Measurements from ENCODE around the gene KDM6B. TPM values are rescaled to one million over a fixed set of nuclear protein-coding genes. Genes with fewer than 3 reads are reported as not detected.

The KDM6B gene
- total and polyA plus RNA-seq, 5 donors: 18.6 to 28.1 (median 27.0) TPM

- Histone ChIP-seq H3K9me3 (ENCODE audit: control insufficient read depth, low read length) (no peaks in the 10 kb centered on the region), H3K4me1 (ENCODE audit: control insufficient read depth, insufficient read depth, low read length) (peaks cover 11% of the 10 kb centered on the region), H3K4me3 (ENCODE audit: low read length) (peak overlapping the region; percentile 67), H3K27ac (ENCODE audit: low read length) (peak overlapping the region; percentile 97), H3K27me3 (ENCODE audit: control insufficient read depth, insufficient read depth) (no peaks in the 10 kb centered on the region)
- under 1% methylated on average over 46 of the region's 46 CpGs for WGBS
- ATAC-seq: peak; percentile 81
- peak; percentile 93 to 97 (median 97) for DNase-seq
- intact Hi-C loops (cut with DNase I): loop anchor here in 1 of 4 donors (10.0 kb wide), 1 partner anchor 303 kb away; no protein-coding TSS in a partner anchor
These were observed 7.9 kb downstream of the KDM6B start for GRCh38 chr17:7841915-7842379.

GRCh38 chr17:7842380-7843256 lies 8.6 kb downstream of the KDM6B start:
- under 1% methylated on average over 47 of the region's 47 CpGs for WGBS
- peak; percentile 87 to 88 (median 88) for DNase-seq
- intact Hi-C loops (cut with DNase I): loop anchor here in 1 of 4 donors (10.0 kb wide), 1 partner anchor 302 kb away; no protein-coding TSS in a partner anchor
- H3K4me1 ChIP-seq (ENCODE audit: control insufficient read depth, insufficient read depth, low read length): peaks cover 7% of the 10 kb centered on the region
- H3K4me3 ChIP-seq (ENCODE audit: low read length): peak overlapping the region; percentile 67
- peak; percentile 4 to 45 for ATAC-seq
- H3K27me3 ChIP-seq (ENCODE audit: control insufficient read depth, insufficient read depth): no peaks in the 10 kb centered on the region
- peak overlapping the region; percentile 97 for H3K27ac ChIP-seq (ENCODE audit: low read length)
- no peaks in the 10 kb centered on the region for H3K9me3 ChIP-seq (ENCODE audit: control insufficient read depth, low read length)

GRCh38 chr17:7843257-7843535 lies 9.2 kb downstream of the KDM6B start:
- Histone ChIP-seq H3K4me3 (ENCODE audit: low read length) (peak overlapping the region; percentile 67), H3K27me3 (ENCODE audit: control insufficient read depth, insufficient read depth) (no peaks in the 10 kb centered on the region), H3K27ac (ENCODE audit: low read length) (peak overlapping the region; percentile 97), H3K9me3 (ENCODE audit: control insufficient read depth, low read length) (no peaks in the 10 kb centered on the region), H3K4me1 (ENCODE audit: control insufficient read depth, insufficient read depth, low read length) (peaks cover 7% of the 10 kb centered on the region)
- ATAC-seq (no peak), DNase-seq (no peak)
- WGBS: 0% methylated on average over 17 of the region's 17 CpGs
- intact Hi-C loops (cut with DNase I): loop anchor here in 1 of 4 donors (10.0 kb wide), 1 partner anchor 302 kb away; no protein-coding TSS in a partner anchor

DNA sequence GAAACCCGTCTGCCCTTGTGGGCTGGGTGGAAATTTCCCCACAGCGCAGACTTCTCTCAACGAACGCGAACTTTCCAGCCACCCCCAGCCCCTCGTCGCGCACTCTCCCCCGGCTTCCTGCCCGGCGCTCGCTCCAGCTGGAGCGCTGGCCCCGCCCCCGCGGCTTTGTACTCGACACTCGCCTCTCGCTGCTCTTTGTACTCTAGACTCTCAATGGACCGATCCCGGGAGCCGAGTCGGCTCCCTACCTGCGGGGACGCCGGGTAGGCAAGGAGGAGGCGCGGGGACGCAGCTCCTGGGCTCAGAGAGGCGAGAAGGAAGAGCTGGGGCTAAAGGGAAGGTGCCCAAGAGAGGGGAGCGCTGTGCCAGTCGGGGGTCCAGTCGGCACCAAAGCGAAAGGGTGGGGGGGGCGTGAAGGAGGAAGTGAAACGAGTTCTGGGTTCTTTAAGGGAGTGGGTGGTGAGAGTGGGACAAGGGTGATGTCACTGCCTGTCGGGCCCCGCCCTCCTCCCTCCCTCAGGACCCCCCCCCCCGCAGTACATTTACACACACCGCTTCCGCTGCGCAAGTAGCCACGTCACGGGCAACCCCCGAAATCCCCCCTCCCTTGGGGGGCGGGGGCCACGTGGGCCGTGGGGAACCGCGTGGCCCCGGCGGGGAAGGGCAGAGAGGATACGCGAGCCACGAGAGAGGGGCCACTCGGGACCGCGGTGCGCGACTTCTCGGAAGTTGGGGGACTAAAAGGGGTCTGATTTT lies 9.7 kb downstream of the KDM6B start:
- H3K27ac ChIP-seq (ENCODE audit: low read length): peak overlapping the region; percentile 97
- WGBS: under 1% methylated on average over 61 of the region's 61 CpGs
- DNase-seq (peak; percentile 85 to 93 (median 92)), ATAC-seq (peak; percentile 16 to 58)
- intact Hi-C loops (cut with DNase I): loop anchor here in 1 of 4 donors (10.0 kb wide), 1 partner anchor 301 kb away; no protein-coding TSS in a partner anchor
- H3K4me1 ChIP-seq (ENCODE audit: control insufficient read depth, insufficient read depth, low read length): peaks cover 6% of the 10 kb centered on the region
- H3K4me3 ChIP-seq (ENCODE audit: low read length): peak overlapping the region; percentile 67
- no peaks in the 10 kb centered on the region for H3K9me3 ChIP-seq (ENCODE audit: control insufficient read depth, low read length)
- H3K27me3 ChIP-seq (ENCODE audit: control insufficient read depth, insufficient read depth): no peaks in the 10 kb centered on the region

GRCh38 chr17:7844292-7845154 lies 10.5 kb downstream of the KDM6B start:
- H3K27me3 ChIP-seq (ENCODE audit: control insufficient read depth, insufficient read depth): no peaks in the 10 kb centered on the region
- H3K4me3 ChIP-seq (ENCODE audit: low read length): peak overlapping the region; percentile 67
- DNase-seq (peak; percentile 93 to 95 (median 95)), ATAC-seq (peak; percentile 73 to 82)
- H3K27ac ChIP-seq (ENCODE audit: low read length): peak overlapping the region; percentile 53
- peaks cover 5% of the 10 kb centered on the region for H3K4me1 ChIP-seq (ENCODE audit: control insufficient read depth, insufficient read depth, low read length)
- no peaks in the 10 kb centered on the region for H3K9me3 ChIP-seq (ENCODE audit: control insufficient read depth, low read length)
- intact Hi-C loops (cut with DNase I): loop anchor here in 1 of 4 donors (10.0 kb wide), 1 partner anchor 300 kb away; no protein-coding TSS in a partner anchor
- WGBS: under 1% methylated on average over 71 of the region's 71 CpGs

GRCh38 chr17:7845359-7846062 lies 11.5 kb downstream of the KDM6B start:
- ATAC-seq: no peak
- Histone ChIP-seq H3K9me3 (ENCODE audit: control insufficient read depth, low read length) (no peaks in the 10 kb centered on the region), H3K27ac (ENCODE audit: low read length) (peak overlapping the region; percentile 38), H3K4me1 (ENCODE audit: control insufficient read depth, insufficient read depth, low read length) (peaks cover 5% of the 10 kb centered on the region), H3K27me3 (ENCODE audit: control insufficient read depth, insufficient read depth) (no peaks in the 10 kb centered on the region), H3K4me3 (ENCODE audit: low read length) (no peak overlapping the region)
- intact Hi-C loops (cut with DNase I): loop anchor here in 1 of 4 donors (10.0 kb wide), 1 partner anchor 299 kb away; no protein-coding TSS in a partner anchor
- DNase-seq: peak in 2 of 3 donors; percentile 34 to 56
- 71% methylated on average over 15 of the region's 15 CpGs for WGBS

DNA sequence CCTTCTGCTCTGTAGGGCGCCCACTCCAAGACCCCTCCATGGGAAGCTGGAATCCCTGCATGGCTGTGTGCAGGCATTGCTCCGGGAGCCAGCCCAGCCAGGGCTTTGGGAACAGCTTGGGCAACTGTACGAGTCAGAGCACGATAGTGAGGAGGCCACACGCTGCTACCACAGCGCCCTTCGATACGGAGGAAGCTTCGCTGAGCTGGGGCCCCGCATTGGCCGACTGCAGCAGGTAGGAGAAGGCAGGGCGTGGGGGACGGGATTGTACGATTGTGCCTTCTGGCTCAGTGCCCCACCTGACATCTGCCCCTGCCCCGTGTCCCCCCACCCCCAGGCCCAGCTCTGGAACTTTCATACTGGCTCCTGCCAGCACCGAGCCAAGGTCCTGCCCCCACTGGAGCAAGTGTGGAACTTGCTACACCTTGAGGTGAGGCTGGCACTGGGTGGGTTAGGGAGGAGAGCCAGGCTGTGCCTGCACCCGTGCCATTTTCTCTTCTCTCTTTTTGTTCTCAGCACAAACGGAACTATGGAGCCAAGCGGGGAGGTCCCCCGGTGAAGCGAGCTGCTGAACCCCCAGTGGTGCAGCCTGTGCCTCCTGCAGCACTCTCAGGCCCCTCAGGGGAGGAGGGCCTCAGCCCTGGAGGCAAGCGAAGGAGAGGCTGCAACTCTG lies 12.2 kb downstream of the KDM6B start:
- Histone ChIP-seq H3K9me3 (ENCODE audit: control insufficient read depth, low read length) (no peaks in the 10 kb centered on the region), H3K4me1 (ENCODE audit: control insufficient read depth, insufficient read depth, low read length) (peaks cover 1% of the 10 kb centered on the region), H3K4me3 (ENCODE audit: low read length) (no peak overlapping the region), H3K27ac (ENCODE audit: low read length) (no peak overlapping the region), H3K27me3 (ENCODE audit: control insufficient read depth, insufficient read depth) (no peaks in the 10 kb centered on the region)
- WGBS: 86% methylated on average over 22 of the region's 22 CpGs
- intact Hi-C loops (cut with DNase I): loop anchor here in 1 of 4 donors (10.0 kb wide), 1 partner anchor 299 kb away; no protein-coding TSS in a partner anchor
- DNase-seq (peak; percentile 28 to 52 (median 51)), ATAC-seq (no peak)

DNA sequence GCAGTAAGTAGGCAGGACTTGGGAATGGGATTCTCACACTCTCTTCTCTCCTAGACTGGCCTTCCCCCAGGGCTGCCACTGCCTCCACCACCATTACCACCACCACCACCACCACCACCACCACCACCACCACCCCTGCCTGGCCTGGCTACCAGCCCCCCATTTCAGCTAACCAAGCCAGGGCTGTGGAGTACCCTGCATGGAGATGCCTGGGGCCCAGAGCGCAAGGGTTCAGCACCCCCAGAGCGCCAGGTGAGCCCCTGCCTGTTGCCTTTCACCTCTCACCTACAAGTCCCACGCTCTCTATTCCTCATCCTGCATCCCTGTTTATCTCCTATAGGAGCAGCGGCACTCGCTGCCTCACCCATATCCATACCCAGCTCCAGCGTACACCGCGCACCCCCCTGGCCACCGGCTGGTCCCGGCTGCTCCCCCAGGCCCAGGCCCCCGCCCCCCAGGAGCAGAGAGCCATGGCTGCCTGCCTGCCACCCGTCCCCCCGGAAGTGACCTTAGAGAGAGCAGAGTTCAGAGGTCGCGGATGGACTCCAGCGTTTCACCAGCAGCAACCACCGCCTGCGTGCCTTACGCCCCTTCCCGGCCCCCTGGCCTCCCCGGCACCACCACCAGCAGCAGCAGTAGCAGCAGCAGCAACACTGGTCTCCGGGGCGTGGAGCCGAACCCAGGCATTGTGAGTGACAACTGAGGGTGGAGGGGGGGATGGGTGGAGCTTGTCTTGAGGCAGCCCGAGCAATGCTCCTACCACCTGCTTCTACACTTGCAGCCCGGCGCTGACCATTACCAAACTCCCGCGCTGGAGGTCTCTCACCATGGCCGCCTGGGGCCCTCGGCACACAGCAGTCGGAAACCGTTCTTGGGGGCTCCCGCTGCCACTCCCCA lies 13.0 kb downstream of the KDM6B start:
- no peaks in the 10 kb centered on the region for H3K4me1 ChIP-seq (ENCODE audit: control insufficient read depth, insufficient read depth, low read length)
- no peak for ATAC-seq
- intact Hi-C loops (cut with DNase I): loop anchor here in 1 of 4 donors (10.0 kb wide), 1 partner anchor 298 kb away; no protein-coding TSS in a partner anchor
- H3K4me3 ChIP-seq (ENCODE audit: low read length): no peak overlapping the region
- 86% methylated on average over 34 of the region's 34 CpGs for WGBS
- peak; percentile 33 to 63 (median 57) for DNase-seq
- H3K9me3 ChIP-seq (ENCODE audit: control insufficient read depth, low read length): no peaks in the 10 kb centered on the region
- no peak overlapping the region for H3K27ac ChIP-seq (ENCODE audit: low read length)
- H3K27me3 ChIP-seq (ENCODE audit: control insufficient read depth, insufficient read depth): no peaks in the 10 kb centered on the region
